GM12864 (cell line): ENCODE data around the gene CORO7.
"Not testable (repeated sequence)": the region's sequence is repeated elsewhere in the genome, so short reads cannot be mapped to it uniquely, and the experiment has no call there.

Source experiments
- DNase-seq: peaks from one replicate; pipeline ENCODE4 v3.0.0-alpha.2; 2011; ENCODE audit warnings: low read depth
- H3K4me3 ChIP-seq: 2 replicates; pipeline ENCODE4 v1.5.1; 2011; ENCODE audit warnings: mild to moderate bottlenecking, low read depth, low read length, control low read depth
- CTCF ChIP-seq: IDR thresholded peaks from 2 replicates; pipeline ENCODE4 v1.5.1; 2011; ENCODE audit warnings: low read depth, mild to moderate bottlenecking, moderate library complexity, low read length, control low read depth, inconsistent platforms; ENCODE audit errors: missing control alignments

The CORO7 gene

GRCh38 chr16:4337540-4338088 is 78.8 kb downstream of the CORO7 start:
- TF ChIP-seq CTCF: no peak
- no peak for DNase-seq
- H3K4me3 ChIP-seq: no peak overlapping the region

GRCh38 chr16:4336701-4337539 is 79.5 kb downstream of the CORO7 start:
- H3K4me3 ChIP-seq: no peak overlapping the region
- no peak for DNase-seq
- TF ChIP-seq CTCF: no peak

GRCh38 chr16:4334724-4335495 is 81.5 kb downstream of the CORO7 start:
- no peak for DNase-seq
- TF ChIP-seq CTCF: no peak
- H3K4me3 ChIP-seq: no peak overlapping the region

DNA sequence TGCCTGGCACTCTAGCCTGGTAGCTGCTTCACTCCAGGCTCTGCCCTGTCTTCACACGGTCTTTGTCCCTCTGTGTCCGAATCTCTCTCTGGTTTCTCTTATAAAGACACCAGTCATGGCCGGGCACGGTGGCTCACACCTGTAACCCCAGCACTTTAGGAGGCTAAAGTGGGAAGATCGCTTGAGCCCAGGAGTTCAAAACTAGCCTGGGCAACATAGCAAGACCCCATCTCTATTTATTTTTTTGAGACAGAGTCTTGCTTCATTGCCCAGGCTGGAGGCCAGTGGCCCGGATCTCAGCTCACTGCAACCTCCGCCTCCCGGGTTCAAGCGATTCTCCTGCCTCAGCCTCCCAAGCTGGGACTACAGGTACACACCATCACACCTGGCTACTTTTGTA is 82.7 kb downstream of the CORO7 start:
- H3K4me3 ChIP-seq, DNase-seq: not testable (repeated sequence)

DNA sequence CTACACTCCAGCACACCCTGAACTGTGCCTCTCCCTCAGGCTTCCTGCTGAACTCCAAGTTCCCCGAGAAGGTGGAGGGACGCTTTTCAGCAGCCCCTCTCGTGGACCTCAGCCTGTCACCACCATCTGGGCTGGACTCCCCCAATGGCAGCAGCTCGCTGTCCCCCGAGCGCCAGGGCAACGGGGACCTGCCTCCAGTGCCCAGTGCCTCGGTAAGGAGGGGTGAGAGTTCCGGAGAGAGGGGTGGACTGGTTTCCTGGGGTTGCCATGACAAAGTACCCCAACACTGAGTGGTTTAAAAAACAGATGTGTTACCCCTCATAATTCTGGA is 83.1 kb downstream of the CORO7 start:
- TF ChIP-seq CTCF: no peak
- no peak overlapping the region for H3K4me3 ChIP-seq
- DNase-seq: no peak

DNA sequence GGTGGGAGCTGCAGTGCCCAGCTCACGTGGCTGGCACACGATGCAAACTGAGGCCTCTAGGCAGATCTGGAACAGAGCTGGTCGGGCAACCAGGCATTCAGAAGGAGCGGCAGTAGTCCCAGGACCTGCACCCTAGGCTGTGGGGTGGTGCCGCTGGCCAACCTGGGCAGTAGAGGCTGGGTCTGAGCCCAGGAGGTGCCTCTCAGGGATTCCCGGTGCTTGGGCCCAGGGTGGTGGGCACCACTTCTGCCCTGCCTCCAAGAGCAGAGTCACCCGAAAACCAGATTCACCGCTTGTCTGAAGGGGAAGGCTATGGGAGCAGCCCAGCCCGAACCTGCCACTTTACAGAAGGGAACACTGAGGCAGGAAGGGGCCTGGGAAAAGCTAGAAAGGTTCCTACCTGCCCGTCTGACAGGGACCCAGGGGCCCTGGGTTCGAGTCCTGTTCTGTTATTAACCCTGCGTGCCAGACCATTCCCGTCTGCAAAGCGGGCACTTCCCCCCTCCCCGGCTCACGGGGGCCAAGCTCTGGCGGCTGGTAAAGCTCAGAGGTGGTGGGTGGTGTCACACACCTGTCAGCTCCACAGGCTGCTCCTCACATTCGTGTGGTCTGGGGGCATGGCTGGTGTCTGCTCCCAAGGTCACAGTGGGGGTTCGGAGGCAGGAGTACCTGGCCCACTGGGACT is 83.6 kb downstream of the CORO7 start:
- no peak overlapping the region for H3K4me3 ChIP-seq
- DNase-seq: no peak
- TF ChIP-seq CTCF: no peak

- no peak for DNase-seq
- no peak for TF ChIP-seq CTCF
- H3K4me3 ChIP-seq: no peak overlapping the region
These were observed 84.3 kb downstream of the CORO7 start for GRCh38 chr16:4332083-4332482.
